Measurements from ENCODE around the gene DTNA.

DTNA gene

GRCh38 chr18:34928088-34928753, 218.1 kb downstream of the DTNA start:
- no peak for FAIRE-seq
- DNase-seq (ENCODE audit: insufficient read length, low spot score), result no peak

- DNase-seq (ENCODE audit: insufficient read length, low spot score) (no peak), FAIRE-seq (no peak)
These were observed 218.7 kb downstream of the DTNA start for GRCh38 chr18:34928754-34929335.

GRCh38 chr18:34929336-34929780, 219.3 kb downstream of the DTNA start:
- DNase-seq (ENCODE audit: insufficient read length, low spot score) (no peak), FAIRE-seq (no peak)

GRCh38 chr18:34932363-34932762, 222.3 kb downstream of the DTNA start:
- no peak for FAIRE-seq
- DNase-seq (ENCODE audit: insufficient read length, low spot score), result no peak

GRCh38 chr18:34932792-34933466, 222.8 kb downstream of the DTNA start:
- FAIRE-seq (no peak), DNase-seq (ENCODE audit: insufficient read length, low spot score) (no peak)

- DNase-seq (ENCODE audit: insufficient read length, low spot score), result no peak
- no peak for FAIRE-seq
These were observed 224.0 kb downstream of the DTNA start for GRCh38 chr18:34933909-34934661.

GRCh38 chr18:34936772-34937171, 226.7 kb downstream of the DTNA start:
- no peak for FAIRE-seq
- DNase-seq (ENCODE audit: insufficient read length, low spot score), result no peak

GRCh38 chr18:34938090-34938489, 228.0 kb downstream of the DTNA start:
- DNase-seq (ENCODE audit: insufficient read length, low spot score), result no peak
- no peak for FAIRE-seq
